ENCODE measurements around the gene CXCR4. TPM values are rescaled to one million over a fixed set of nuclear protein-coding genes. Genes with fewer than 3 reads are reported as not detected.

CXCR4 gene
- polyA plus RNA-seq (ENCODE audit: insufficient read length in 4 of 4): 10 to 100 TPM; 43.2 to 51.9 (median 47.0) TPM

GRCh38 chr2:136117909-136118818 is at the start of gene CXCR4:
CXCR4 (minus strand) TSS chr2:136118149; CDS start chr2:136118060, 89 bp downstream.
- peak in 3 of 4 donors; percentile 48 to 68 (median 53) for DNase-seq (ENCODE audit: low read depth in 4 of 4, low spot score in 2 of 4)

- no peak for DNase-seq (ENCODE audit: low read depth in 4 of 4, low spot score in 2 of 4)
Measured at GRCh38 chr2:136164280-136164776, 46.4 kb upstream of the CXCR4 start.

GRCh38 chr2:136162438-136162837 is 44.5 kb upstream of the CXCR4 start:
- DNase-seq (ENCODE audit: low read depth in 4 of 4, low spot score in 2 of 4): no peak

GRCh38 chr2:136156411-136156810 is 38.5 kb upstream of the CXCR4 start:
- no peak for DNase-seq (ENCODE audit: low read depth in 4 of 4, low spot score in 2 of 4)

GRCh38 chr2:136154384-136154783 is 36.4 kb upstream of the CXCR4 start:
- DNase-seq (ENCODE audit: low read depth in 4 of 4, low spot score in 2 of 4): no peak

- no peak for DNase-seq (ENCODE audit: low read depth in 4 of 4, low spot score in 2 of 4)
Measured at GRCh38 chr2:136151021-136151971, 33.3 kb upstream of the CXCR4 start.

GRCh38 chr2:136149011-136149410 is 31.1 kb upstream of the CXCR4 start:
- DNase-seq (ENCODE audit: low read depth in 4 of 4, low spot score in 2 of 4): no peak

- DNase-seq (ENCODE audit: low read depth in 4 of 4, low spot score in 2 of 4): no peak
Measured at GRCh38 chr2:136146564-136146963, 28.6 kb upstream of the CXCR4 start.

GRCh38 chr2:136143603-136144451 is 25.9 kb upstream of the CXCR4 start:
- DNase-seq (ENCODE audit: low read depth in 4 of 4, low spot score in 2 of 4): no peak

- no peak for DNase-seq (ENCODE audit: low read depth in 4 of 4, low spot score in 2 of 4)
Measured at GRCh38 chr2:136141510-136142149, 23.7 kb upstream of the CXCR4 start.

- DNase-seq (ENCODE audit: low read depth in 4 of 4, low spot score in 2 of 4): no peak
Measured at GRCh38 chr2:136139631-136140030, 21.7 kb upstream of the CXCR4 start.

GRCh38 chr2:136137982-136138381 is 20.0 kb upstream of the CXCR4 start:
- DNase-seq (ENCODE audit: low read depth in 4 of 4, low spot score in 2 of 4): no peak

GRCh38 chr2:136136931-136137330 is 19.0 kb upstream of the CXCR4 start:
- no peak for DNase-seq (ENCODE audit: low read depth in 4 of 4, low spot score in 2 of 4)

GRCh38 chr2:136135921-136136906 is 18.3 kb upstream of the CXCR4 start:
- DNase-seq (ENCODE audit: low read depth in 4 of 4, low spot score in 2 of 4): no peak

GRCh38 chr2:136135462-136135861 is 17.5 kb upstream of the CXCR4 start:
- no peak for DNase-seq (ENCODE audit: low read depth in 4 of 4, low spot score in 2 of 4)

- no peak for DNase-seq (ENCODE audit: low read depth in 4 of 4, low spot score in 2 of 4)
Measured at GRCh38 chr2:136134126-136134525, 16.2 kb upstream of the CXCR4 start.

- no peak for DNase-seq (ENCODE audit: low read depth in 4 of 4, low spot score in 2 of 4)
Measured at GRCh38 chr2:136133586-136133985, 15.6 kb upstream of the CXCR4 start.

- DNase-seq (ENCODE audit: low read depth in 4 of 4, low spot score in 2 of 4): no peak
Measured at GRCh38 chr2:136133176-136133575, 15.2 kb upstream of the CXCR4 start.

GRCh38 chr2:136132825-136133155 is 14.8 kb upstream of the CXCR4 start:
- DNase-seq (ENCODE audit: low read depth in 4 of 4, low spot score in 2 of 4): no peak

Data from left renal cortex interstitium (tissue), 4 donors.